ENCODE results near the gene TNRC6B.

Gene TNRC6B

DNA sequence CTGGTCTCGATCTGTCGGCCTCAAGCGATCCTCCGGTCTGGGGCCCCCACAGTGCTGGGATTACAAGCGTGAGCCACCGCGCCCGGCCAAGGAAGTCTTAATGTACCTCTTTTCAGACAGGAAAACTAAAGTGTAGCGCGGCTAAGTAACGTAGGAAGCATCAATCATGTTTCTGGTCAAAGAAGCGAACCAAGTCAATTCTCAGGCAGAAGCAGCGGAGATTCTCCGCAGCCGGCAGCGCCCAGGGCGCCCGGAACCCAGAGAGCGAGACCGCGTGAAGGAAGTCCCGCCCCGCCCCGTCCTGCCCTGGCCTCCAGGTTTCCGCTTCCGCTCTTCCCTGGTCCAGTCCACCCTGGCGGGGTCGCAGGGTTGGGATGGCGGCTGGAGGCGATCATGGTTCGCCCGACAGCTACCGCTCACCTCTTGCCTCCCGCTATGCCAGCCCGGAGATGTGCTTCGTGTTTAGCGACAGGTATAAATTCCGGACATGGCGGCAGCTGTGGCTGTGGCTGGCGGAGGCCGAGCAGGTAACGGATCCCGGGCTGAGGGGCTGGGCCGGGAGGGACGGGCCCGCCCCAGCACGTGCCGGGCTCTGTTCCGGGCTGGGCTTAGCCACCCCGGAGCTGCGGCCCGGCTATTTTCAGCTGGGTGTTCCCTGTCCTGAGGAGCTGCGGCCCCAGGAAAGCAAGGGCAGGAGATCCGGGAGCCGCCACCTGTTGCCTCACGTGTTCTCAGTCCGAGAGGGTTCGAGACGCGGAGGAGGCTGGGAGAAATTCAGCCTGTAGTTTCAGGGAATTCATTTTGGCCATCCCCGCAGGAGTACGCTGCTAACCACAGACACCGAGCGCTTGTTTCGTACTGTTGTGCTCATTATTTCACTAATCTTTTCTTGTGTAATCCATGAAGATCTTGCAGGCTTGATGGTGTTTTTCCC, 168.7 kb downstream of the TNRC6B start, which contains the start of gene ADSL (continued):
- TF ChIP-seq, protein P1, sequence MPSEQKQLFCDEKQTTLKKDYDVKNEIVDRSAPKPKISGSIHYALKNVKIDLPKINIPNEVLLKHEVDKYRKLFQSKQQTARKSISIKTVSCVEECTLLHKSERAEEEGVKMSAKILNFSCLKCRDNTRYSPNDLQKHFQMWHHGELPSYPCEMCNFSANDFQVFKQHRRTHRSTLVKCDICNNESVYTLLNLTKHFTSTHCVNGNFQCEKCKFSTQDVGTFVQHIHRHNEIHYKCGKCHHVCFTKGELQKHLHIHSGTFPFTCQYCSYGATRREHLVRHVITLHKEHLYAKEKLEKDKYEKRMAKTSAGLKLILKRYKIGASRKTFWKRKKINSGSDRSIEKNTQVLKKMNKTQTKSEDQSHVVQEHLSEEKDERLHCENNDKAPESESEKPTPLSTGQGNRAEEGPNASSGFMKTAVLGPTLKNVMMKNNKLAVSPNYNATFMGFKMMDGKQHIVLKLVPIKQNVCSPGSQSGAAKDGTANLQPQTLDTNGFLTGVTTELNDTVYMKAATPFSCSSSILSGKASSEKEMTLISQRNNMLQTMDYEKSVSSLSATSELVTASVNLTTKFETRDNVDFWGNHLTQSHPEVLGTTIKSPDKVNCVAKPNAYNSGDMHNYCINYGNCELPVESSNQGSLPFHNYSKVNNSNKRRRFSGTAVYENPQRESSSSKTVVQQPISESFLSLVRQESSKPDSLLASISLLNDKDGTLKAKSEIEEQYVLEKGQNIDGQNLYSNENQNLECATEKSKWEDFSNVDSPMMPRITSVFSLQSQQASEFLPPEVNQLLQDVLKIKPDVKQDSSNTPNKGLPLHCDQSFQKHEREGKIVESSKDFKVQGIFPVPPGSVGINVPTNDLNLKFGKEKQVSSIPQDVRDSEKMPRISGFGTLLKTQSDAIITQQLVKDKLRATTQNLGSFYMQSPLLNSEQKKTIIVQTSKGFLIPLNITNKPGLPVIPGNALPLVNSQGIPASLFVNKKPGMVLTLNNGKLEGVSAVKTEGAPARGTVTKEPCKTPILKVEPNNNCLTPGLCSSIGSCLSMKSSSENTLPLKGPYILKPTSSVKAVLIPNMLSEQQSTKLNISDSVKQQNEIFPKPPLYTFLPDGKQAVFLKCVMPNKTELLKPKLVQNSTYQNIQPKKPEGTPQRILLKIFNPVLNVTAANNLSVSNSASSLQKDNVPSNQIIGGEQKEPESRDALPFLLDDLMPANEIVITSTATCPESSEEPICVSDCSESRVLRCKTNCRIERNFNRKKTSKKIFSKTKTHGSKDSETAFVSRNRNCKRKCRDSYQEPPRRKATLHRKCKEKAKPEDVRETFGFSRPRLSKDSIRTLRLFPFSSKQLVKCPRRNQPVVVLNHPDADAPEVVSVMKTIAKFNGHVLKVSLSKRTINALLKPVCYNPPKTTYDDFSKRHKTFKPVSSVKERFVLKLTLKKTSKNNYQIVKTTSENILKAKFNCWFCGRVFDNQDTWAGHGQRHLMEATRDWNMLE (tag by site-specific recombination; conservative IDR thresholded peaks at IDR 0.05; ENCODE audit: low read depth): peak; percentile 81
- TF ChIP-seq ZNF394 (tag by site-specific recombination; IDR thresholded peaks at IDR 0.05; ENCODE audit: borderline replicate concordance) (no peak; the same call in 1 of the 2 replicates), ZNF776 (tag by site-specific recombination; IDR thresholded peaks at IDR 0.05; ENCODE audit: borderline replicate concordance) (no peak), ZNF311 (tag by site-specific recombination; IDR thresholded peaks at IDR 0.05; ENCODE audit: borderline replicate concordance) (no peak), ZNF184 (tag by site-specific recombination; IDR thresholded peaks at IDR 0.05) (peak; percentile 22; the same call in 1 of the 2 replicates), ZNF660 (tag by site-specific recombination; IDR thresholded peaks at IDR 0.05) (peak; percentile 79; the same call in 1 of the 2 replicates), SCRT2 (tag by site-specific recombination; IDR thresholded peaks at IDR 0.05) (peak; percentile 99), GLIS2 (tag by site-specific recombination; IDR thresholded peaks at IDR 0.05) (peak; percentile 20; the same call in 1 of the 2 replicates), ZNF366 (tag by site-specific recombination; conservative IDR thresholded peaks at IDR 0.05) (no peak), ZFP69B (tag by site-specific recombination; IDR thresholded peaks at IDR 0.05) (peak; percentile 73), KLF9 (tag by site-specific recombination; IDR thresholded peaks at IDR 0.05; ENCODE audit: low read depth) (peak; percentile 94), OVOL3 (tag by site-specific recombination; IDR thresholded peaks at IDR 0.05) (peak; percentile 82; the same call in 1 of the 2 replicates), ZNF24 (tag by site-specific recombination; IDR thresholded peaks at IDR 0.05) (peak; percentile 76), ZBTB8A (tag by site-specific recombination; IDR thresholded peaks at IDR 0.05) (peak; percentile 66), ZFP37 (tag by site-specific recombination; IDR thresholded peaks at IDR 0.05) (peak; percentile 60; the same call in 1 of the 2 replicates), ZNF112 (tag by site-specific recombination; IDR thresholded peaks at IDR 0.05) (no peak), KLF10 (tag by site-specific recombination; IDR thresholded peaks at IDR 0.05) (peak; percentile 50), ZBTB20 (tag by site-specific recombination; IDR thresholded peaks at IDR 0.05) (peak; percentile 83; the same call in 1 of the 2 replicates), ZNF76 (tag by site-specific recombination; IDR thresholded peaks at IDR 0.05; ENCODE audit: borderline replicate concordance, low read depth) (peak; percentile 76; the same call in 1 of the 2 replicates), SCRT1 (tag by site-specific recombination; IDR thresholded peaks at IDR 0.05; ENCODE audit: borderline replicate concordance) (peak; percentile 94), ZNF433 (tag by site-specific recombination; IDR thresholded peaks at IDR 0.05; ENCODE audit: low read depth) (no peak), KLF1 (tag by site-specific recombination; IDR thresholded peaks at IDR 0.05) (peak; percentile 91), BCL11A (tag by site-specific recombination; IDR thresholded peaks at IDR 0.05; ENCODE audit: low read depth) (peak; percentile 76; the same call in 1 of the 2 replicates)
- TF ChIP-seq, protein P2, sequence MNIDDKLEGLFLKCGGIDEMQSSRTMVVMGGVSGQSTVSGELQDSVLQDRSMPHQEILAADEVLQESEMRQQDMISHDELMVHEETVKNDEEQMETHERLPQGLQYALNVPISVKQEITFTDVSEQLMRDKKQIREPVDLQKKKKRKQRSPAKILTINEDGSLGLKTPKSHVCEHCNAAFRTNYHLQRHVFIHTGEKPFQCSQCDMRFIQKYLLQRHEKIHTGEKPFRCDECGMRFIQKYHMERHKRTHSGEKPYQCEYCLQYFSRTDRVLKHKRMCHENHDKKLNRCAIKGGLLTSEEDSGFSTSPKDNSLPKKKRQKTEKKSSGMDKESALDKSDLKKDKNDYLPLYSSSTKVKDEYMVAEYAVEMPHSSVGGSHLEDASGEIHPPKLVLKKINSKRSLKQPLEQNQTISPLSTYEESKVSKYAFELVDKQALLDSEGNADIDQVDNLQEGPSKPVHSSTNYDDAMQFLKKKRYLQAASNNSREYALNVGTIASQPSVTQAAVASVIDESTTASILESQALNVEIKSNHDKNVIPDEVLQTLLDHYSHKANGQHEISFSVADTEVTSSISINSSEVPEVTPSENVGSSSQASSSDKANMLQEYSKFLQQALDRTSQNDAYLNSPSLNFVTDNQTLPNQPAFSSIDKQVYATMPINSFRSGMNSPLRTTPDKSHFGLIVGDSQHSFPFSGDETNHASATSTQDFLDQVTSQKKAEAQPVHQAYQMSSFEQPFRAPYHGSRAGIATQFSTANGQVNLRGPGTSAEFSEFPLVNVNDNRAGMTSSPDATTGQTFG (tag by site-specific recombination; IDR thresholded peaks at IDR 0.05; ENCODE audit: borderline replicate concordance): no peak
- TF ChIP-seq, protein P3, sequence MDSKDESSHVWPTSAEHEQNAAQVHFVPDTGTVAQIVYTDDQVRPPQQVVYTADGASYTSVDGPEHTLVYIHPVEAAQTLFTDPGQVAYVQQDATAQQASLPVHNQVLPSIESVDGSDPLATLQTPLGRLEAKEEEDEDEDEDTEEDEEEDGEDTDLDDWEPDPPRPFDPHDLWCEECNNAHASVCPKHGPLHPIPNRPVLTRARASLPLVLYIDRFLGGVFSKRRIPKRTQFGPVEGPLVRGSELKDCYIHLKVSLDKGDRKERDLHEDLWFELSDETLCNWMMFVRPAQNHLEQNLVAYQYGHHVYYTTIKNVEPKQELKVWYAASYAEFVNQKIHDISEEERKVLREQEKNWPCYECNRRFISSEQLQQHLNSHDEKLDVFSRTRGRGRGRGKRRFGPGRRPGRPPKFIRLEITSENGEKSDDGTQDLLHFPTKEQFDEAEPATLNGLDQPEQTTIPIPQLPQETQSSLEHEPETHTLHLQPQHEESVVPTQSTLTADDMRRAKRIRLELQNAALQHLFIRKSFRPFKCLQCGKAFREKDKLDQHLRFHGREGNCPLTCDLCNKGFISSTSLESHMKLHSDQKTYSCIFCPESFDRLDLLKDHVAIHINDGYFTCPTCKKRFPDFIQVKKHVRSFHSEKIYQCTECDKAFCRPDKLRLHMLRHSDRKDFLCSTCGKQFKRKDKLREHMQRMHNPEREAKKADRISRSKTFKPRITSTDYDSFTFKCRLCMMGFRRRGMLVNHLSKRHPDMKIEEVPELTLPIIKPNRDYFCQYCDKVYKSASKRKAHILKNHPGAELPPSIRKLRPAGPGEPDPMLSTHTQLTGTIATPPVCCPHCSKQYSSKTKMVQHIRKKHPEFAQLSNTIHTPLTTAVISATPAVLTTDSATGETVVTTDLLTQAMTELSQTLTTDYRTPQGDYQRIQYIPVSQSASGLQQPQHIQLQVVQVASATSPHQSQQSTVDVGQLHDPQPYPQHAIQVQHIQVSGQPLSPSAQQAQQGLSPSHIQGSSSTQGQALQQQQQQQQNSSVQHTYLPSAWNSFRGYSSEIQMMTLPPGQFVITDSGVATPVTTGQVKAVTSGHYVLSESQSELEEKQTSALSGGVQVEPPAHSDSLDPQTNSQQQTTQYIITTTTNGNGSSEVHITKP (tag by site-specific recombination; IDR thresholded peaks at IDR 0.05): peak; percentile 99
- TF ChIP-seq, protein P4, sequence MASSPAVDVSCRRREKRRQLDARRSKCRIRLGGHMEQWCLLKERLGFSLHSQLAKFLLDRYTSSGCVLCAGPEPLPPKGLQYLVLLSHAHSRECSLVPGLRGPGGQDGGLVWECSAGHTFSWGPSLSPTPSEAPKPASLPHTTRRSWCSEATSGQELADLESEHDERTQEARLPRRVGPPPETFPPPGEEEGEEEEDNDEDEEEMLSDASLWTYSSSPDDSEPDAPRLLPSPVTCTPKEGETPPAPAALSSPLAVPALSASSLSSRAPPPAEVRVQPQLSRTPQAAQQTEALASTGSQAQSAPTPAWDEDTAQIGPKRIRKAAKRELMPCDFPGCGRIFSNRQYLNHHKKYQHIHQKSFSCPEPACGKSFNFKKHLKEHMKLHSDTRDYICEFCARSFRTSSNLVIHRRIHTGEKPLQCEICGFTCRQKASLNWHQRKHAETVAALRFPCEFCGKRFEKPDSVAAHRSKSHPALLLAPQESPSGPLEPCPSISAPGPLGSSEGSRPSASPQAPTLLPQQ (tag by site-specific recombination; IDR thresholded peaks at IDR 0.05): peak; percentile 89
